HG03196 (cell line): Measurements from ENCODE around the gene BTN2A1.
A peak's percentile ranks its signal among the peaks of the same experiment; 100 is the strongest.
"Not testable (repeated sequence)": the region's sequence is repeated elsewhere in the genome, so short reads cannot be mapped to it uniquely, and the experiment has no call there.

Source experiments
- ATAC-seq: cut with Tn5 transposase; IDR thresholded peaks from one replicate; pipeline ENCODE4 v1.9.1; 2021; ENCODE audit not compliant: unreplicated experiment

The BTN2A1 gene

DNA sequence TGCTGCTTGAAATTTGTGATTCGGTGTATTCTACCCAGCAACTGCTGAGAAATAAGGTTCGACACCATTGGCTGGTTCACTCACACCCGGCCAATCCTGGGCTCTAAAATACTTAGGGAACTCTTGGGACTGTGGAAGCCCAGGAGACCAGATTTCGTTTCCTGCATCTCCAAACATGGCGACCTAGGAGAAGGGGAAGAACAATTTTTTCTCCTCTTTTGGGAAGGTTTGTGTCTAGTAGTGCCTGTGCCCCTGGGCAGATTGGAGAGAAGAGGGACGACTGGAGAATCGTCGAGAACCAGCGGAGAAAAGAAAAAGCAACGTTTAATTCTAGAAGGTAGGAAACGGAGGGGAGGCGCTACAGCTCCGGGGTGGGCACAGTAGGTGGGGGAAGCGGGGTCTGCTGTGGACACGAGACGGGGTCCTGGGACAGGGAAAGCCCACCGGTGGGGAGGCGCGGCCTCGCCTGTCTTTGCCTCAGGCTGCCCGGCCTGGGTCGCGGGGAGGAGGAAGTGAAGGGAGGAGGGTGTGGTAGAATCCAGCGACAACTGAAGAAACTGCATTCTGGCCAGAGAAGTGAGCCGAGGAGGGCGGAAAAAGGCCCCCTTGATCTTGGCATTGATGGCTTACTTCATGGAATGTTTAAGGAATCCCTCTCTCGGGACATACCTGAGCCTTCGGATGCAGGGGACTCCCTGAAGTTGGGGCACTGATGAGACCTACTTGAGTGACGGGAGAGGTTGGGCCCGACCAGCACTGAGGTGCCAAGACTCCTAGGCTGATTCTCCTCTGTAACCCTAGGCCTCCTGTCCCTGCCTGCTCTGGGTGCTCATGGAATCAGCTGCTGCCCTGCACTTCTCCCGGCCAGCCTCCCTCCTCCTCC, at the start of gene BTN2A1:
BTN2A1 (plus strand) TSS at position 150 of the 883 bp plus-strand sequence; CDS start at position 832, 682 bp downstream.
- peak; percentile 95 for ATAC-seq

DNA sequence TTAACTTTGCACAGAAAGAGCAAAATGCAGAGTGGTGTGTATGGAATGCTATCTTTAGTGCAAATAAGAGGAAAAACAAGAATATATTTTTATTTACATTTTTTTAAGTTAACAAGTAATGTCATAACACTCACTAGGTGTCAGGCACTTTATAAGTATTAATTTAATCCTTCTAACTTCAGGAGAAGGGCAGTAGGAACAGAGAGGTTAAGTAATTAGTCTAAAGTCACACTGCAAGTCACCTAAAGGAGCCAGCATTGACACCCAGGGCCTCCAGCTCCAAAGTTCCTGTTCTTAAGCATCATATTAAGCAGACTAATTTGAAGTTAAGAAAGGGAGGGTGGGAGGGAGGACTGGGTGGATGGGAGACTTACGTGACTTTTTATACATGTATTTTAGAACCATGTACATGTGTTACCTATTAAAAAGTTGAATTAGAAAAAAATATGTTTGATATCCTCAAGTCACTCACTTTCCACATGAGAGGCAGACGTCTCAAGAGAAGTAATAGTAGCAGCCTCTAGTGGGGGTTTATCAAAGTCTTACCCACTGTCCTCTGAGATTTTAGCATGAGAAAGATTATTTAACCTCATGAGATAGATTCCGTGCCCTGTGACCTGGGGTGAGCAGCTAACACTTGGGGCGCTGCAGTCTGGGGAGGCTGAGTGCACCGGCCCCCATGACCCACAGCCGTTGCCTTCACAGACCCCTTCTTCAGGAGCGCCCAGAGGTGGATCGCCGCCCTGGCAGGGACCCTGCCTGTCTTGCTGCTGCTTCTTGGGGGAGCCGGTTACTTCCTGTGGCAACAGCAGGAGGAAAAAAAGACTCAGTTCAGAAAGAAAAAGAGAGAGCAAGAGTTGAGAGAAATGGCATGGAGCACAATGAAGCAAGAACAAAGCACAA, 48.7 kb upstream of the BTN2A1 start:
- ATAC-seq = no peak

DNA sequence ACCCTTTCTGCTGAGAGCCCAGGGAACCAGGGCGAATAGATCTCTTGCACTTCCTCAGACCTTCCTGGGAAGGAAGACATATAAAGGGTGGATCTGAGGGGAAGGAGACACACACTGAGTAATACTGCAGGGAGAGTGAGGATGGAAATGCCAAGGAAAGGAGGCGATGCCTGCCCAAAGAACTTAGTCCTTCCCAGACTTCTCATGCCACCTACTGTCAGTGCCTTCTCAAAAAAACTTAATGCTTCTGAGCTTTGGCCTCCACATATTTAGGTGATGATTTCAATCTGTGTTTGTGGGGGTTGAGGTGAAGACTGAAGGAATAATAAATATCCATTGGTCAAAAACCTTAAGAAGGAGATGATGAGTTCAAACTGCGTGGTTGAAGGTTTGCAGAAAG, 46.0 kb upstream of the BTN2A1 start:
- ATAC-seq = no peak

DNA sequence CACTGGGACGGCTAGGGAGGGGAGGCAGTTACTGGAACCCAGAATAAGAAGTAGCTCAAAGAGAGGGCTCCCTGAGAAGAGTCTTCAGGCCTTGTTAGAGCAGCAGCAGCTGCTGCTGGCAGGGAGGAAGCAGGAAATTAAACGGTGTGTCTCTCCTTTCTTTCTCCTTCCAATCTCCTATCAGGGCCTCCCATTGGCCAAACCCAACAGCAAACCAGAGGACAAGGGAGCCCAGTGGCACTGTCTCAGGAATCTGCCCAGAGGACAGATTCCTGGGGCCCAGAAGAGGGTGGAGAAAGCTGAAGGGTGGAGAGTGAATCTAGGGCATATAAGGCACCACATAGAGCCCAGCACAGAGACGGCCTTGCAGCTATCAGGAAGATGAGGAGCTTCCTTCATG, 45.5 kb upstream of the BTN2A1 start:
- no peak for ATAC-seq

DNA sequence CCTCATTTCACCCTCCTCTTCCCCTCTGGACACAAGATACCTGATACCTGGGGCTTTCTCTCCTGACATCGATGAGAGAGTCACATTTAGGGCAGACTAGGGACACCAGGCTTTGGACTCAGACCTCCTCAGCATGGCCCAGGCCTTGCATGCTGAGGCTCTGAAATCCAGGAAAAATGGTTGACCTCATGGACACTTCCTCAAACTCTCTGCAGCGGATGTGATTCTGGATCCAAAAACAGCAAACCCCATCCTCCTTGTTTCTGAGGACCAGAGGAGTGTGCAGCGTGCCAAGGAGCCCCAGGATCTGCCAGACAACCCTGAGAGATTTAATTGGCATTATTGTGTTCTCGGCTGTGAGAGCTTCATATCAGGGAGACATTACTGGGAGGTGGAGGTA, 44.8 kb upstream of the BTN2A1 start:
- no peak for ATAC-seq

DNA sequence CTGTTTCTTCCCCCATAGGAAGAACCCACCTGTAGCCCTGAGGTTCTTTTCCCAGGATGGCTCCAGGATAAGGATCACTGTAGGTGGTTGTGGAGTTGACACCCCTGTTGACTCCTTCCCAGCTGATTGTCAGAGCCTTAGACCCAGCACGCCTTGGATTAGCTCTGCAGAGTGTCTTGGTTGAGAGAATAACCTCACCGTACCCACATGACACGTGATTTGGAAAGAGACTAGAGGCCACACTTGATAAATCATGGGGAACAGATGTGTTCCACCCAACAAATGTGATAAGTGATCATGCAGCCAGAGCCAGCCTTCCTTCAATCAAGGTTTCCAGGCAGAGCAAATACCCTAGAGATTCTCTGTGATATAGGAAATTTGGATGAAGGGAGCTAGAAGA, 43.5 kb upstream of the BTN2A1 start:
- ATAC-seq = no peak

DNA sequence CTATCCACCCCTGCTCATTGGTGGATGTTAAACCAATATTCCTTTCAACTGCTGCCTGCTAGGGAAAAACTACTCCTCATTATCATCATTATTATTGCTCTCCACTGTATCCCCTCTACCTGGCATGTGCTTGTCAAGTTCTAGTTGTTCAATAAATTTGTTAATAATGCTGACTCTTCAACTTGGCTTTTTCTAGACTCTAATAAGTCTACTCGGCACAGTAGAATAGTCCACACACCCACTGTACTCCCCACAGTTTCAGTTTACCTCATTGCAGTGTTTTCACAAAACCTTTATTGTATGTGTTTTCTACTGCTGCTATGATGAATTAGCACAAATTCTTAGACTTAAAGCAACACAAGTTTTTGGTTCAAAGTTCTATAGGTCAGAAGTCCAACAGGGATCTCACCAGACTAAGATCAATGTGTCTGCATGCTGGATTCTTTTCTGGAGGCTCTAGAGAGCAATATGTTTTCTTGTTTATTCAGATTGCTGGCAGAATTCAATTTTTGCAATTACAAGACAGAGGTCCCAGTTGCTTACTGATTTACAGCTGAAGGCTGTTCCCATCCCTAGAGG, 42.6 kb upstream of the BTN2A1 start:
- no peak for ATAC-seq

DNA sequence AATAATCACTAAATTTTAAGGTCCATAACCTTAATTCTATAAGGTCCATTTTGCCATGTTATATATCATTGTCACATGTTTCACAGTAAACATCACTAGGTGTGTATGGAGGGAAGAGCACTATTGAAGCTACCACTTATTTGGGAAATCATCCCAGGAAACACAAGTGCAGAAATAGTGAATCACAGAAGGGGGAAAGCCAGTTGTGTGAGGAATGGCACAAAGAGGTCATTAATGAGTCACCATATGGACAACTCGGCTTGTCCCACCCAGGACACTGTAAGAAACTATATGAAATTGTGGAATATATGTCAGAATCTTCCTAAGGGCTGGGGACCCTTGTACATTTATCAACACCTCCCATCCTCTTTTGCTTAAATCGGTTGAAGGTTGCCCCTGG, 42.0 kb upstream of the BTN2A1 start:
- no peak for ATAC-seq

DNA sequence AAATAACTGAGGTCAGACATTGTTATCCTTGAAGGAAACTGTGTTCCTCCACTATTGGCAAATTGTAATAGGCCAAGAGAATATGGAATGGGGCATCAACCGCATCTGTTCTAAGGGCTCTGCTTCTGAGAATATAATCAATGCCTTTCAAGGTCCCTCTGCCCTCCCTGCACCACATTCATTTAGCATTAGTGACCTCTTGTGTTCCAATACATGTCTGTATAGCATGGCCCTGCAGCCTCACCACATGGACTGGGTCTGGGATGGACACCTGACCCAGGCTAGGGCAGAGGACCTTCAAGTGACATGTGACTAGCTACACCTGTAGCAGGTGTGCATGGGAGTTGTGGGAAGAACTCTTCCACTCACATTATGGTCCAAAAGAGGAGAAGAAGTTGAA, 41.5 kb upstream of the BTN2A1 start:
- ATAC-seq = no peak

DNA sequence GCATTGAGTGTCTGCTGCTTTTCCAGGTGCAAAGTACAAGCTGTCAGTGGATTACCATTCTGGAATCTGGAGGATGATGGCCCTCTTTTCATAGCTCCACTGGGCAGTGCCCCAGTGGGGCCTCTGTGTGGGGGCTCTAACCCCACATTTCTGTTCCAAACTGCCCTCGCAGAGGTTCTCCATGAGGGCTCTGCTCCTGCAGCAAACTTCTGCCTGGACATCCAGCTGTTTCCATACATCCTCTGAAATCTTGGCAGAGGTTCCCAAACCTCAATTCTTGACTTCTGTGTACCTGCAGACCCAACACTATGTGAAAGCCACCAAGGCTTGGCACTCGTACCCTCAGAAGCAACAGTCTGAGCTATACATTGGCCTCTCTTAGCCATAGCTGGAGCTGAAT, 39.7 kb upstream of the BTN2A1 start:
- ATAC-seq = not testable (repeated sequence)

DNA sequence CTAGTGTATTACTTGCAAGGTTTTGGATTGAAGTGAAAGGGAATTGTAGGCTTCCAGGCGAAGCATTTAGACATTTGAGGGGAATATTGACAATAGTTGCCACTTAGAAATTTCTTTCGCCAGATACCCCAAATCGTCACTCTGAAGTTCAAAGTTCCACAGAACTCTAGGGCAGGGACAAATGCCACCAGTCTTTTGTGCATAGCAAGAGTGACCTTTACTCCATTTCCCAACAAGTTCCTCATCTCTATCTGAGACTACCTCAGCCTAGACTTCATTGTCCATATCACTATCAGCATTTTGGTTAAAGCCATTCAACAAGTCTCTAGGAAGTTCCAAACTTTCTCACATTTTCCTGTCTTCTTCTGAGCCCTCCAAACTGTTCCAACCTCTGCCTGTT, 39.0 kb upstream of the BTN2A1 start:
- ATAC-seq = not testable (repeated sequence)

DNA sequence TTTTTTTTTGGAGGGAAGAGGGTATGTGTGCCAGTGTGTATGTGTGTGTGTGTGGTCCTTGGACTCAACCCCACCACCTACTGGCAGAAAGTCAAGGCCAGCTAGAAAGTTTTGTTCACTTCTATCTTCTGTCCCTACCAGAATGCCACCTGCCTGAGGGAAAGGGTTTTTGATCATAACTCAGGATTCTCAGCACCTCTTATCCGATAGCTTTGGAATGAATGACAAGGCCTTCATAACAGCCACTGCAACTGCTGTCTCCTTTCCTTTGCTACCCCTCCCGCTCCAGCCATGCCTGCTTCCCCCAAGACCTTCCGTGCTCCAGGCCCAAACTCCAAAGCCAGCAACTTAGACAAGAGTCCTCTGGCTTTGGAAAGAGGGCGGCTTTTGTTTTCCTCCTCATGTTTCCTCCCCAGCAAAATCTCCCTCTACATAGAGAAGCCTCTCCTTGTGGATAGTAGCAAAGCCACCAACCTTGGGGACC, 37.0 kb upstream of the BTN2A1 start:
- ATAC-seq = no peak

DNA sequence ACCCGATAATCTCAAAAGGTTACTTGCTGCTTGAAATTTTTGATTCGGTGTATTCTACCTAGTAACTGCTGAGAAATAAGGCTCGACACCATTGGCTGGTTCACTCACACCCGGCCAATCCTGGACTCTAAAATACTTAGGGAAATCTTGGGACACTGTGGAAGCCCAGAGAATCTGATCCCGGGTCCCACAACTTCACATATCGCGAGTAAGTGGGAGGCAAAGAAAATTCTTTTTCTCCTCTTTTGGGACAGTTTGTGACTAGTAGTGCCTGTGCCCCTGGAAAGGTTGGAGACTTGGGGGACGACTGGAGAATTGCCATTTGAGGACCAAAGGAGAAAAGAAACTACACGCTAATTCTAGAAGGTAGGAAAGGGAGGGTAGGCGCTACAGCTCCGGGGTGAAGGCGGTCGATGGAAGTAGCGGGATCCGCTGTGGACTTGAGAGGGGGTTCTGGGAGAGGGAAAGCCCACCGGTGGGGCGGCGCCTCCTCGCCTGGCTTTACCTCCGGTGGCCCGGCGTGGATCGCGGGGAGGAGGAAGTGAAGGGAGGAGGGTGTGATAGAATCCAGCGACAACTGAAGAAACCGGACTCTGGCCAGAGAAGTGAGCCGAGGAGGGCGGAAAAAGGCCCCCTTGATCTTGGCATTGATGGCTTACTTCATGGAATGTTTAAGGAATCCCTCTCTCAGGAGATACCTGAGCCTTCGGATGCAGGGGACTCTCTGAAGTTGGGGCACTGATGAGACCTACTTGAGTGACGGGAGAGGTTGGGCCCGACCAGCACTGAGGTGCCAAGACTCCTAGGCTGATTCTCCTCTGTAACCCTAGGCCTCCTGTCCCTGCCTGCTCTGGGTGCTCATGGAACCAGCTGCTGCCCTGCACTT, 36.3 kb upstream of the BTN2A1 start:
- peak; percentile 82 for ATAC-seq

DNA sequence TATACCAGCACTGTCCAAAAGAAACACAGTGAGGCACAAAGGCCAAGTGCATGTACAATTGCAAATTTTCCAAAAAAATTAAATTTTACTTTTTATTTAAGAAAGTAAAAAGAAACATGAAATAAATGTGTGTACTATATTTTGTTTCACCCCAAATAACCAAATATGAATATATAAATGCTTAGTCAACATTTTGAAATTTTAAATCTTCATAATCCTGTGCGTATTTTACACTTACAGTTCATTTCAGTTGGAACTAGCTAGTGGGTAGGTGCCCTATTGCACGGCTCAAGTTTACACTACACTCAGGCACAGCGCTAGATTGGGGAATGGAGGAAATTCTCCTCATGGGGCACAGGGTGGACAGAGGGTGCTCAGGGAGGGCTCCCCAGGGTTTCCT, 35.4 kb upstream of the BTN2A1 start:
- no peak for ATAC-seq

DNA sequence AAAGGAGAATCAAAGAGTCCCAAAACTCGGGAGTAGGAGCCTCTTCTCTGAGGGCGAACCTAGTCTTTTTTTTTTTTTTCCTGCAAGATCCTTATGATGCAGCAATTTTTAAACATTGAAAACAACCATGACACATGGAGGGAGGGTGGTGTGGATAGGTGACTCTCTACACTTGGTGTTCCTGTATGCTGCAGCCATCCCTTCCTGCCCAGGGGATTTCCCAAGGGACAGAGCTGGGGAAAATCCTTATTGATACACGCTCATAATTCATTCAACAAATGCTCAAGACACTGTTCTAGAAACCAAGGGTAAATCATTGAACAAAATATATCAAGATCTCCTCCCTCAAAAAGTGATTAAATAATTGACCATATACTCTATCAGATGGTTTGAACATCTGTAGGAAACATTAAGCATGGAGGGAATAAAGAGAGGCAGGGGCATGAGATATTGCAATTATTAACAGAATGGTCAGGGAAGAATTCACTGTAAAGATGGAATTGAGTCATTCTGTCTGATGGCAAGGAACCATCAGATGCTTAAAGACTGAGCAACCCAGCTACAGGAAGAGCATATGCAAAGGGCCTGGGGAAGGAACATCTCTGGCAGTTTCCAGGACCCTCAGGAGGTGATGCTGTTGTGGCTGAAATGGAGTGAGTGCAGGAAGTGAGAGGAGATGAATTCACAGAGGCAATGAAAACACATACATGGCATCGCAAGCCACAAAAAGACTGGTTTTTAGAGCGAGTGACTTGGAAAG, 30.9 kb upstream of the BTN2A1 start:
- no peak for ATAC-seq

DNA sequence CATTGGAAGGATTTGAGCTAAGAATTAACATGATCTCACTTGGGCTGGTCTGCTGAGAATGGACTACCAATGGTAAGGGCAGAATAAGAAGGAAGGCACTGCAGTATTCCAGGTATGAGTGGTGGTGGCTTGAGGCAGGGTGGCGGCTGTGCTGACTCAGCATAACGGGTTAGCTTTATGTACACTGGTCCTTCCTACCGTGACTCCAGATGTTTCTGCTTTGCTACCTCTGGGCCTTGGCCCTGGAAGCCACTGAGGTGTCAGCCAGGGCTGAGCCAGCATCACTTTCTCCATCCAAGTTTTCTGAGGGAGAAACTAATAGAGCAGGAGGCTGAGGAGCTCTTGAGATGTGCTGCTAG, 30.3 kb upstream of the BTN2A1 start:
- no peak for ATAC-seq

DNA sequence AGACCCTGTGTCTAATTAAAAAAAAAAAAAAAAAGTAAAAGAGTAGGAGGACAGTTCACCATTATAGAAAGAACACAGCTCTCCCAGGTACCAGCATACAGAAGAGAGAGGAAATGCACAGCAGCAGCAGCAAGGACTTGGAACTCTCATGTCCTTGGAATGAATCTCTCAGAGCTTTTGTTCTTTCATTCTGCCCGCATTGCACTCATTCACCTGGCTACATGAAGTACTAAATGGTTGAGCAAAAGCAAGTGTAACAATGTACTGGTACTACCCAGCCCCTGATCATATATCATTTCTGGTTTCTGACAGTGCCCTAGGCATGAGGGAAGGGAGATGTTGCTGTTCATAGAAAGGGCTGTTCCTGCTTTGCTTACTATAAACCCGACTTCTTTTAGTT, 29.5 kb upstream of the BTN2A1 start:
- ATAC-seq = no peak

DNA sequence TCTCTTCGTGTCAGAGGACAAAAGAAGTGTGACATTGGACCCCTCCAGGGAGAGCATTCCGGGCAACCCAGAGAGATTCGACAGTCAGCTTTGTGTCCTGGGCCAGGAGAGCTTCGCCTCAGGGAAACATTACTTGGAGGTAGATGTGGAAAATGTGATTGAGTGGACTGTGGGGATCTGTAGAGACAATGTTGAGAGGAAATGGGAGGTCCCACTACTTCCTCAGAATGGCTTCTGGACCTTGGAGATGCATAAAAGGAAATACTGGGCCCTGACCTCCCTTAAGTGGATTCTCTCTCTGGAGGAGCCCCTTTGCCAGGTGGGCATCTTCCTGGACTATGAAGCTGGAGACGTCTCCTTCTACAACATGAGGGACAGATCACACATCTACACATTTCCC, 27.0 kb upstream of the BTN2A1 start:
- ATAC-seq = no peak

DNA sequence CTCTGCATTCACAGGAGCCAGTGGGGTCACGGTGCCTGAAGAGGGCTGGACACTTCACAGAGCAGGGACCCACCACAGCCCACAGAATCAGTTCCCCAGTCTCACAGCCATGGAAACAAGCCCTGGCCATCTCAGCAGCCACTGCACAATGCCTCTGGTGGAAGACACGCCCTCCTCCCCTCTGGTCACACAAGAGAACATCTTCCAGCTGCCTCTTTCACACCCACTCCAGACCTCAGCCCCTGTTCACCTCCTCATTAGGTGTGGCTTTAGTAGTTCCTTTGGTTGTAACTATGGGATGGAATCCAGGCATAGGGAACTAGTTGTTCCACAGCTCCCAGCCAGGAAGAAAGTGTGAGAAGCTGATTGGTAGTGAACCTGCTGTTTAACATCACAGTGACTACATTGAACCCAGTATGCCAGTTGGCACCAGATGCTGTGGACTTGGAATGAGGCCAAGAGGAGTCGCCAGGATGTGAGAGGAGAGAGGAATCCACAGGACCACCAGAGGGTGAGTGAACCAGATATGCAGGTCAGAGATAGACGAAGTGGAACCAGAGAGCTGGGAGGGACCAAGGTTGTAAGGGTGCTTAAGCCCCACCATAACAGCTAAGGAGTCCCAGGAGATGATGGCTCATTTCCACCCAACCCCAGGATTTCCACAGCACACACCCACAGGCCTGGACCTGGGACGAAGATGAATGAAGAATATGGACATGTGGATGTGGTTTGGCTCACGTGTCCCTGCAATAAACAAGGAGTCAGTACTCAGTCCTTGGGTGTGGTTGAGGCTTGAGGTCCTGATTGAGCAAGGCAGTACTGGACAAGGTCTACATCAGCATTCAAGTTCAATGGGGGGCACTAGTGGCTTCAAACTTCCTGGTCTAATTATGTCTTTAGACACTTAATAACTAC, 26.2 kb upstream of the BTN2A1 start:
- ATAC-seq = no peak
